Activated T-helper 1 cell treated with anti-CD3 and anti-CD28 coated beads, Interleukin-2, amount 50 U/mL, for 16 hours (primary cell): ENCODE results near the gene SH3BP2.

Source experiments
- DNase-seq, 2 donors: peaks; one replicate each; pipeline ENCODE4 v3.0.0-alpha.2; 2020; ENCODE audit warnings: low read depth in 1 of 2, low spot score in 1 of 2

The SH3BP2 gene

GRCh38 chr4:2850966-2851798 is 58.3 kb downstream of the SH3BP2 start:
- DNase-seq: no peak

- DNase-seq: no peak
Observed at GRCh38 chr4:2852481-2852921, 59.6 kb downstream of the SH3BP2 start.

GRCh38 chr4:2855584-2855983 is 62.7 kb downstream of the SH3BP2 start:
- no peak for DNase-seq

GRCh38 chr4:2856266-2856665 is 63.4 kb downstream of the SH3BP2 start:
- DNase-seq: no peak

GRCh38 chr4:2857349-2857927 is 64.6 kb downstream of the SH3BP2 start:
- no peak for DNase-seq

- no peak for DNase-seq
Observed at GRCh38 chr4:2858451-2859217, 65.7 kb downstream of the SH3BP2 start.

GRCh38 chr4:2859514-2859913 is 66.6 kb downstream of the SH3BP2 start:
- DNase-seq: no peak

GRCh38 chr4:2860391-2861348 is 67.8 kb downstream of the SH3BP2 start:
- DNase-seq: no peak

GRCh38 chr4:2861631-2862436 is 68.9 kb downstream of the SH3BP2 start:
- DNase-seq: no peak

- DNase-seq: no peak
Observed at GRCh38 chr4:2862528-2862927, 69.6 kb downstream of the SH3BP2 start.

- no peak for DNase-seq
Observed at GRCh38 chr4:2863649-2864048, 70.8 kb downstream of the SH3BP2 start.

- no peak for DNase-seq
Observed at GRCh38 chr4:2865196-2865780, 72.4 kb downstream of the SH3BP2 start.

- DNase-seq: no peak
Observed at GRCh38 chr4:2866160-2866861, 73.4 kb downstream of the SH3BP2 start.

GRCh38 chr4:2866891-2867290 is 74.0 kb downstream of the SH3BP2 start:
- no peak for DNase-seq

GRCh38 chr4:2867758-2868491 is 75.0 kb downstream of the SH3BP2 start:
- DNase-seq: no peak

GRCh38 chr4:2868877-2869487 is 76.1 kb downstream of the SH3BP2 start:
- DNase-seq: no peak

- no peak for DNase-seq
Observed at GRCh38 chr4:2869659-2870058, 76.8 kb downstream of the SH3BP2 start.

GRCh38 chr4:2870082-2870481 is 77.2 kb downstream of the SH3BP2 start:
- DNase-seq: no peak
